Inferior parietal cortex (tissue), 1 donor: ENCODE data around the gene DGKG.

ENCODE experiments used
- DNase-seq: peaks from one replicate; pipeline ENCODE4 v3.0.0-alpha.2; 2016; ENCODE audit errors: extremely low spot score

DGKG gene

GRCh38 chr3:186367631-186368030 lies 5.6 kb upstream of the DGKG start:
- no peak for DNase-seq

GRCh38 chr3:186366206-186366605 lies 4.2 kb upstream of the DGKG start:
- no peak for DNase-seq

- DNase-seq: peak; percentile 65
Measured at GRCh38 chr3:186365202-186365974, 3.4 kb upstream of the DGKG start.

- no peak for DNase-seq
Measured at GRCh38 chr3:186362988-186363387, 954 bp upstream of the DGKG start.

GRCh38 chr3:186362537-186362842 lies 456 bp upstream of the DGKG start:
- DNase-seq: no peak

- DNase-seq: no peak
Measured at GRCh38 chr3:186361246-186361761, 730 bp downstream of the DGKG start.

GRCh38 chr3:186360779-186361178 lies 1.3 kb downstream of the DGKG start:
- no peak for DNase-seq

- no peak for DNase-seq
Measured at GRCh38 chr3:186359078-186359477, 3.0 kb downstream of the DGKG start.

GRCh38 chr3:186356152-186356551 lies 5.9 kb downstream of the DGKG start:
- no peak for DNase-seq

GRCh38 chr3:186354100-186354499 lies 7.9 kb downstream of the DGKG start:
- DNase-seq: no peak

- DNase-seq: no peak
Measured at GRCh38 chr3:186352369-186352768, 9.7 kb downstream of the DGKG start.

GRCh38 chr3:186342197-186342596 lies 19.8 kb downstream of the DGKG start:
- DNase-seq: no peak

- no peak for DNase-seq
Measured at GRCh38 chr3:186340204-186340603, 21.8 kb downstream of the DGKG start.

- no peak for DNase-seq
Measured at GRCh38 chr3:186339180-186339918, 22.7 kb downstream of the DGKG start.

GRCh38 chr3:186333256-186333655 lies 28.8 kb downstream of the DGKG start:
- DNase-seq: no peak

GRCh38 chr3:186330772-186331460 lies 31.1 kb downstream of the DGKG start:
- DNase-seq: no peak

- DNase-seq: no peak
Measured at GRCh38 chr3:186329589-186329988, 32.4 kb downstream of the DGKG start.

- no peak for DNase-seq
Measured at GRCh38 chr3:186327912-186328487, 34.0 kb downstream of the DGKG start.

- DNase-seq: no peak
Measured at GRCh38 chr3:186322761-186323160, 39.3 kb downstream of the DGKG start.

GRCh38 chr3:186321746-186322145 lies 40.3 kb downstream of the DGKG start:
- DNase-seq: no peak

GRCh38 chr3:186320862-186321568 lies 41.0 kb downstream of the DGKG start:
- no peak for DNase-seq

- DNase-seq: no peak
Measured at GRCh38 chr3:186319945-186320344, 42.1 kb downstream of the DGKG start.
